ENCODE measurements around the gene WDR27. TPM values are rescaled to one million over a fixed set of nuclear protein-coding genes. Genes with fewer than 3 reads are reported as not detected.
"Not testable (repeated sequence)": the region's sequence is repeated elsewhere in the genome, so short reads cannot be mapped to it uniquely, and the experiment has no call there.

Gene WDR27
- total and polyA plus RNA-seq, 4 donors, result 4.5 to 58.7 (median 40.4) TPM

- H3K4me3 ChIP-seq (ENCODE audit: low read length in 2 of 2); H3K4me1 ChIP-seq (ENCODE audit: control insufficient read depth in 1 of 2, insufficient read depth in 2 of 2, low read length in 2 of 2); H3K36me3 ChIP-seq (ENCODE audit: control insufficient read depth in 1 of 2, insufficient read depth in 2 of 2, low read length in 1 of 2); ATAC-seq (ENCODE audit: low FRiP score); DNase-seq; intact Hi-C loops (cut with DNase I); H3K27me3 ChIP-seq (ENCODE audit: control insufficient read depth in 1 of 2, insufficient read depth in 2 of 2, low read length in 1 of 2); H3K27ac ChIP-seq (ENCODE audit: low read depth in 1 of 2, low read length in 2 of 2); H3K9me3 ChIP-seq (ENCODE audit: control insufficient read depth, low read length): not testable (repeated sequence)
Measured at GRCh38 chr6:169434554-169434953, 267.3 kb downstream of the WDR27 start.

GRCh38 chr6:169429001-169429400 lies 272.8 kb downstream of the WDR27 start:
- intact Hi-C loops (cut with DNase I), result no loop called here
- H3K36me3 ChIP-seq (ENCODE audit: control insufficient read depth in 1 of 2, insufficient read depth in 2 of 2, low read length in 1 of 2), result no peaks in the 10 kb centered on the region
- 97 to 98% methylated on average over 11 of the region's 11 CpGs for WGBS, 2 donors
- no peaks in the 10 kb centered on the region for H3K27me3 ChIP-seq (ENCODE audit: control insufficient read depth in 1 of 2, insufficient read depth in 2 of 2, low read length in 1 of 2)
- H3K4me3 ChIP-seq (ENCODE audit: low read length in 2 of 2), result no peak overlapping the region
- peaks cover 4% of the 10 kb centered on the region for H3K9me3 ChIP-seq (ENCODE audit: control insufficient read depth, low read length)
- H3K4me1 ChIP-seq (ENCODE audit: control insufficient read depth in 1 of 2, insufficient read depth in 2 of 2, low read length in 2 of 2), result no peaks in the 10 kb centered on the region
- no peak for ATAC-seq (ENCODE audit: low FRiP score)
- no peak for DNase-seq
- no peak overlapping the region for H3K27ac ChIP-seq (ENCODE audit: low read depth in 1 of 2, low read length in 2 of 2)

- WGBS, 2 donors, result 58 to 65% methylated on average over 12 of the region's 12 CpGs
- Histone ChIP-seq H3K4me1 (ENCODE audit: control insufficient read depth in 1 of 2, insufficient read depth in 2 of 2, low read length in 2 of 2) (no peaks in the 10 kb centered on the region), H3K27ac (ENCODE audit: low read depth in 1 of 2, low read length in 2 of 2) (no peak overlapping the region), H3K4me3 (ENCODE audit: low read length in 2 of 2) (no peak overlapping the region), H3K36me3 (ENCODE audit: control insufficient read depth in 1 of 2, insufficient read depth in 2 of 2, low read length in 1 of 2) (no peaks in the 10 kb centered on the region), H3K9me3 (ENCODE audit: control insufficient read depth, low read length) (peaks cover 4% of the 10 kb centered on the region), H3K27me3 (ENCODE audit: control insufficient read depth in 1 of 2, insufficient read depth in 2 of 2, low read length in 1 of 2) (no peaks in the 10 kb centered on the region)
- intact Hi-C loops (cut with DNase I), result no loop called here
- ATAC-seq (ENCODE audit: low FRiP score), result no peak
- DNase-seq, result no peak
Measured at GRCh38 chr6:169428532-169428931, 273.3 kb downstream of the WDR27 start.

- H3K36me3 ChIP-seq (ENCODE audit: control insufficient read depth in 1 of 2, insufficient read depth in 2 of 2, low read length in 1 of 2), result no peaks in the 10 kb centered on the region
- ATAC-seq (ENCODE audit: low FRiP score) (peak; percentile 63), DNase-seq (no peak)
- no peaks in the 10 kb centered on the region for H3K4me1 ChIP-seq (ENCODE audit: control insufficient read depth in 1 of 2, insufficient read depth in 2 of 2, low read length in 2 of 2)
- no peaks in the 10 kb centered on the region for H3K27me3 ChIP-seq (ENCODE audit: control insufficient read depth in 1 of 2, insufficient read depth in 2 of 2, low read length in 1 of 2)
- peak overlapping the region in 1 of 2 donors; percentile 37 for H3K27ac ChIP-seq (ENCODE audit: low read depth in 1 of 2, low read length in 2 of 2)
- H3K4me3 ChIP-seq (ENCODE audit: low read length in 2 of 2), result no peak overlapping the region
- intact Hi-C loops (cut with DNase I), result no loop called here
- peaks cover 4% of the 10 kb centered on the region for H3K9me3 ChIP-seq (ENCODE audit: control insufficient read depth, low read length)
- 11 to 20% methylated on average over 11 of the region's 11 CpGs for WGBS, 2 donors
Measured at GRCh38 chr6:169427856-169428255, 274.0 kb downstream of the WDR27 start.

GRCh38 chr6:169426611-169427010 lies 275.2 kb downstream of the WDR27 start:
- DNase-seq, result no peak
- no peaks in the 10 kb centered on the region for H3K4me1 ChIP-seq (ENCODE audit: control insufficient read depth in 1 of 2, insufficient read depth in 2 of 2, low read length in 2 of 2)
- H3K4me3 ChIP-seq (ENCODE audit: low read length in 2 of 2), result no peak overlapping the region
- intact Hi-C loops (cut with DNase I), result no loop called here
- H3K9me3 ChIP-seq (ENCODE audit: control insufficient read depth, low read length), result peaks cover 4% of the 10 kb centered on the region
- no peaks in the 10 kb centered on the region for H3K27me3 ChIP-seq (ENCODE audit: control insufficient read depth in 1 of 2, insufficient read depth in 2 of 2, low read length in 1 of 2)
- H3K27ac ChIP-seq (ENCODE audit: low read depth in 1 of 2, low read length in 2 of 2), result no peak overlapping the region
- no peak for ATAC-seq (ENCODE audit: low FRiP score)
- H3K36me3 ChIP-seq (ENCODE audit: control insufficient read depth in 1 of 2, insufficient read depth in 2 of 2, low read length in 1 of 2), result no peaks in the 10 kb centered on the region
- WGBS, 2 donors, result 93 to 94% methylated on average over 10 of the region's 10 CpGs

- DNase-seq (no peak), ATAC-seq (ENCODE audit: low FRiP score) (no peak)
- intact Hi-C loops (cut with DNase I), result no loop called here
- Histone ChIP-seq H3K36me3 (ENCODE audit: control insufficient read depth in 1 of 2, insufficient read depth in 2 of 2, low read length in 1 of 2) (no peaks in the 10 kb centered on the region), H3K4me1 (ENCODE audit: control insufficient read depth in 1 of 2, insufficient read depth in 2 of 2, low read length in 2 of 2) (no peaks in the 10 kb centered on the region), H3K9me3 (ENCODE audit: control insufficient read depth, low read length) (peaks cover 3% of the 10 kb centered on the region), H3K27ac (ENCODE audit: low read depth in 1 of 2, low read length in 2 of 2) (no peak overlapping the region), H3K27me3 (ENCODE audit: control insufficient read depth in 1 of 2, insufficient read depth in 2 of 2, low read length in 1 of 2) (no peaks in the 10 kb centered on the region), H3K4me3 (ENCODE audit: low read length in 2 of 2) (no peak overlapping the region)
- WGBS, 2 donors, result 79 to 88% methylated on average over 31 of the region's 31 CpGs
Measured at GRCh38 chr6:169425628-169426370, 276.0 kb downstream of the WDR27 start.

- H3K36me3 ChIP-seq (ENCODE audit: control insufficient read depth in 1 of 2, insufficient read depth in 2 of 2, low read length in 1 of 2), result no peaks in the 10 kb centered on the region
- H3K27ac ChIP-seq (ENCODE audit: low read depth in 1 of 2, low read length in 2 of 2), result peak overlapping the region in 1 of 2 donors; percentile 37
- H3K4me1 ChIP-seq (ENCODE audit: control insufficient read depth in 1 of 2, insufficient read depth in 2 of 2, low read length in 2 of 2), result no peaks in the 10 kb centered on the region
- WGBS, 2 donors, result 60 to 73% methylated on average over 24 of the region's 24 CpGs
- ATAC-seq (ENCODE audit: low FRiP score) (peak; percentile 9), DNase-seq (peak in 1 of 2 donors; percentile 72)
- H3K4me3 ChIP-seq (ENCODE audit: low read length in 2 of 2), result no peak overlapping the region
- no peaks in the 10 kb centered on the region for H3K27me3 ChIP-seq (ENCODE audit: control insufficient read depth in 1 of 2, insufficient read depth in 2 of 2, low read length in 1 of 2)
- H3K9me3 ChIP-seq (ENCODE audit: control insufficient read depth, low read length), result no peaks in the 10 kb centered on the region
- intact Hi-C loops (cut with DNase I), result no loop called here
Measured at GRCh38 chr6:169424821-169425240, 277.0 kb downstream of the WDR27 start.

- ATAC-seq (ENCODE audit: low FRiP score) (no peak), DNase-seq (peak in 1 of 2 donors; percentile 73)
- Histone ChIP-seq H3K36me3 (ENCODE audit: control insufficient read depth in 1 of 2, insufficient read depth in 2 of 2, low read length in 1 of 2) (no peaks in the 10 kb centered on the region), H3K9me3 (ENCODE audit: control insufficient read depth, low read length) (no peaks in the 10 kb centered on the region), H3K27ac (ENCODE audit: low read depth in 1 of 2, low read length in 2 of 2) (peak overlapping the region in 1 of 2 donors; percentile 14), H3K4me3 (ENCODE audit: low read length in 2 of 2) (no peak overlapping the region), H3K4me1 (ENCODE audit: control insufficient read depth in 1 of 2, insufficient read depth in 2 of 2, low read length in 2 of 2) (no peaks in the 10 kb centered on the region), H3K27me3 (ENCODE audit: control insufficient read depth in 1 of 2, insufficient read depth in 2 of 2, low read length in 1 of 2) (no peaks in the 10 kb centered on the region)
- intact Hi-C loops (cut with DNase I), result no loop called here
- 86 to 87% methylated on average over 28 of the region's 28 CpGs for WGBS, 2 donors
Measured at GRCh38 chr6:169424149-169424804, 277.6 kb downstream of the WDR27 start.
